Dendritic cell treated with granulocyte-macrophage colony-stimulating factor and Interleukin-4, amounts not matched to agents 40 ng/mL and 50 ng/mL, for 4 days (primary cell): ENCODE results near the gene VPS16.

Experiments
- H3K27ac Mint-ChIP-seq: one replicate; pipeline ENCODE4 v1.8.0; 2022; ENCODE audit warnings: mild to moderate bottlenecking, mixed read lengths
- H3K27me3 Mint-ChIP-seq: one replicate; pipeline ENCODE4 v1.8.0; 2022; ENCODE audit warnings: mild to moderate bottlenecking, mixed read lengths
- H3K36me3 Mint-ChIP-seq: one replicate; pipeline ENCODE4 v1.8.0; 2022; ENCODE audit warnings: low read depth, mixed read lengths
- H3K4me1 Mint-ChIP-seq: one replicate; pipeline ENCODE4 v1.8.0; 2022; ENCODE audit warnings: low read depth, mixed read lengths
- H3K4me3 Mint-ChIP-seq: one replicate; pipeline ENCODE4 v1.8.0; 2022; ENCODE audit warnings: mild to moderate bottlenecking, moderate library complexity, mixed read lengths
- H3K9me3 Mint-ChIP-seq: one replicate; pipeline ENCODE4 v1.8.0; 2022; ENCODE audit warnings: mixed read lengths
- intact Hi-C: fragments of 100-400 bp; cut with micrococcal nuclease; formaldehyde crosslinking; loops from one replicate; pipeline ENCODE4 v1.15.0; 2022

VPS16 gene

GRCh38 chr20:2835331-2835796 lies 5.2 kb upstream of the VPS16 start:
- Mint-ChIP-seq H3K27ac (no peak overlapping the region), H3K4me1 (peaks cover 62% of the 10 kb centered on the region), H3K4me3 (no peak overlapping the region), H3K27me3 (peaks cover 4% of the 10 kb centered on the region), H3K36me3 (peaks cover 53% of the 10 kb centered on the region), H3K9me3 (no peaks in the 10 kb centered on the region)
- intact Hi-C loops = no loop called here

DNA sequence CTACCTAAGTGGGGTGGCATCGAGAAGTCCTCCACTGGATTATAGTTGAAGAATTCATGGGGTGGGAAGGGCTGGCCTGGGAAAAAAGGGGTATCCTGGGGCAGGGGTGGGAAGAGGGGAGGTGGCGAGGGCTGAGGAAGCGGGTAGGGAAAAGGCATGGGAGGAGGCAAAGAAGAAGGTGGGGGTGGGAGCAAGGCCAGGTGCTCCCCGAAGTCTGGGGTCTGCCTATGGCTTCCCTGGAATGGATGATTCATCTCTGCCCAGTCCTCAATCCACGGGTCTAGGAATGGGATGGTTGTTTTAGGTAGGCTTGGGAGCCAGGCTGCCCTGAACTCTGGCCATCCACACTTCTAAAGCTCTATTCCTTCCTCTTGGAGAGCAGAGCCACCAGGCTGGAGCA lies 4.5 kb upstream of the VPS16 start:
- H3K9me3 Mint-ChIP-seq = no peaks in the 10 kb centered on the region
- H3K4me1 Mint-ChIP-seq = peaks cover 62% of the 10 kb centered on the region
- intact Hi-C loops = no loop called here
- H3K36me3 Mint-ChIP-seq = peaks cover 57% of the 10 kb centered on the region
- no peak overlapping the region for H3K4me3 Mint-ChIP-seq
- H3K27me3 Mint-ChIP-seq = peaks cover 2% of the 10 kb centered on the region
- H3K27ac Mint-ChIP-seq = peak overlapping the region; percentile 1

GRCh38 chr20:2837221-2837960 lies 3.2 kb upstream of the VPS16 start:
- intact Hi-C loops = no loop called here
- H3K27ac Mint-ChIP-seq = peak overlapping the region; percentile 1
- H3K4me3 Mint-ChIP-seq = no peak overlapping the region
- peaks cover 60% of the 10 kb centered on the region for H3K36me3 Mint-ChIP-seq
- no peaks in the 10 kb centered on the region for H3K9me3 Mint-ChIP-seq
- peaks cover 70% of the 10 kb centered on the region for H3K4me1 Mint-ChIP-seq
- peaks cover 2% of the 10 kb centered on the region for H3K27me3 Mint-ChIP-seq

GRCh38 chr20:2838170-2838797 lies 2.3 kb upstream of the VPS16 start:
- Mint-ChIP-seq H3K27me3 (peaks cover 2% of the 10 kb centered on the region), H3K9me3 (no peaks in the 10 kb centered on the region), H3K36me3 (peaks cover 64% of the 10 kb centered on the region), H3K4me1 (peaks cover 67% of the 10 kb centered on the region), H3K4me3 (no peak overlapping the region), H3K27ac (peak overlapping the region; percentile 93)
- intact Hi-C loops = no loop called here

GRCh38 chr20:2838847-2839671 lies 1.5 kb upstream of the VPS16 start:
- H3K9me3 Mint-ChIP-seq = no peaks in the 10 kb centered on the region
- intact Hi-C loops = no loop called here
- H3K27ac Mint-ChIP-seq = peak overlapping the region; percentile 93
- peaks cover 62% of the 10 kb centered on the region for H3K4me1 Mint-ChIP-seq
- peak overlapping the region; percentile 69 for H3K4me3 Mint-ChIP-seq
- peaks cover 65% of the 10 kb centered on the region for H3K36me3 Mint-ChIP-seq
- peaks cover 2% of the 10 kb centered on the region for H3K27me3 Mint-ChIP-seq

DNA sequence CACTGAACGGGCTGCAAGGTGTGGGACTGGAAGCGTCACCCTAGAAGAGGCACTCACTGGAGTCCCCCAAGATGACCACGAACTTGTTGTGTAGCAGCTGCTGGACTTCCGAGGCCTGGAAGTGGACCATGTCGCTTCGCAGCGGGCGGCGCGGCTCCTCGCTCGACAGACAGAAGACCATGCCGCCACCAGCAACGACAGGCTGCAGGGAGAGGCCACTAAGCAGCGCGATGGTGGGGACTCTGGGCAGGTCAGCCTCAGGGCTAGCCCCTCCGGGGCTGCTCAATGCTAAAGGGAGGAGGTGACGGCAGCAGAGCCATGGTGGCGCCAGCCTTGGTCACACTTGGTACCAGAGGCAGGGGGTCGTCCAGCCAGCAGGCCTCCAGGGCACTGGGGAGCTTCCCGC lies 810 bp upstream of the VPS16 start:
- peaks cover 2% of the 10 kb centered on the region for H3K27me3 Mint-ChIP-seq
- H3K4me3 Mint-ChIP-seq = peak overlapping the region; percentile 69
- no peaks in the 10 kb centered on the region for H3K9me3 Mint-ChIP-seq
- peaks cover 62% of the 10 kb centered on the region for H3K4me1 Mint-ChIP-seq
- peaks cover 67% of the 10 kb centered on the region for H3K36me3 Mint-ChIP-seq
- intact Hi-C loops = loop anchor here (1.0 to 2.0 kb wide), 2 partner anchors 7 to 31 kb away; no protein-coding TSS in a partner anchor
- H3K27ac Mint-ChIP-seq = peak overlapping the region; percentile 93

DNA sequence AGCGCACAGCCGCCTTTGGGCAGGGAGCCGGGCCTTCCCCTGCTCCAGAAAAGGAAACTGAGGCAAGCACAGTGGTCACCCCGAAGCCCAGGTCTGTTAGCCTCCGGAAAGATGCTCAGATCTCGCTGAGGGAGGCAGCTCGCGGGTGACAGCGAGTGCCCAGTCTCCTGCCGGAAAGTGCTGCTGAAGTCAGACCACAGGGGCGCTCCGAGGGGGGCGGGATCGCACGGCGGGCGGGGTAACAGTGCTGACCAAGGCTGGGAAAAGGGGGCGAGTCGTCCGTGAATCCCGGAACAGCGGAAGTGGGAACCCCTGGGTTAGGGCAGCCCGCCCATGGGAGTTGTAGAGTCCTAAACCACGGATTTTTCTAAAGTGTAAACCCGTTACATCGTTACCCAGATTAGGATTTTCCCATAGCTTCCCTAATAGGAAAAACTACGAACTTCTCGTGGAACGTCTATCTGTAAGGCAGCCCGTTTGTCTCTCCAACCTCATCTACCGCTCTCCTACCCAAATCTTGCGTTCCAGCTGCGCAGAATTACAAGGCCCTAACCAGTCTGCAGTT lies 504 bp downstream of the VPS16 start:
- Mint-ChIP-seq H3K4me1 (peaks cover 55% of the 10 kb centered on the region), H3K27me3 (peaks cover 2% of the 10 kb centered on the region), H3K4me3 (peak overlapping the region; percentile 88), H3K9me3 (no peaks in the 10 kb centered on the region), H3K36me3 (peaks cover 60% of the 10 kb centered on the region), H3K27ac (peak overlapping the region; percentile 93)
- intact Hi-C loops = loop anchor here (1.0 to 2.0 kb wide), 2 partner anchors 9 to 30 kb away; no protein-coding TSS in a partner anchor

DNA sequence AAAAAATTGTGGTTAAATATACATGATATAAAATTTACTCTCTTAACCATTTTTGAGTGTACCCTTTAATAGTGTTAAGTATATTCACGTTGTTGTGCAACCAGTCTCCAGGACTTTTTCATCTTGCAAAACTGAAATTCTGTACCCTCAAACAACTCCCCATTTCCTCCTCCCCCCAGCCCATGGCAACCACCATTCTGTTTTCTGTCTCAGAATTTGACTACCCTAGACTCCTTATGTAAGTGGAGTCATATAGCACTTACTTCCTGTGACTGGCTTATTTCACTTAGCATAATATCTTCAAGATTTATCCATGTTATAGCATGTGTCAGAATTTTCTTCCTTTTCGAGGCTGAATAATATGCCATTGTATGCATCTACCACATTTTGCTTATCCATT lies 5.1 kb downstream of the VPS16 start:
- Mint-ChIP-seq H3K36me3 (peaks cover 40% of the 10 kb centered on the region), H3K27me3 (no peaks in the 10 kb centered on the region), H3K4me1 (peaks cover 29% of the 10 kb centered on the region), H3K27ac (no peak overlapping the region), H3K9me3 (no peaks in the 10 kb centered on the region), H3K4me3 (no peak overlapping the region)
- intact Hi-C loops = no loop called here

GRCh38 chr20:2846698-2847097 lies 6.2 kb downstream of the VPS16 start:
- Mint-ChIP-seq H3K4me1 (peaks cover 24% of the 10 kb centered on the region), H3K27me3 (no peaks in the 10 kb centered on the region), H3K9me3 (no peaks in the 10 kb centered on the region), H3K4me3 (no peak overlapping the region), H3K27ac (no peak overlapping the region), H3K36me3 (peaks cover 33% of the 10 kb centered on the region)
- intact Hi-C loops = no loop called here

GRCh38 chr20:2847802-2848201 lies 7.3 kb downstream of the VPS16 start:
- no peaks in the 10 kb centered on the region for H3K27me3 Mint-ChIP-seq
- H3K4me3 Mint-ChIP-seq = no peak overlapping the region
- H3K4me1 Mint-ChIP-seq = peaks cover 28% of the 10 kb centered on the region
- no peak overlapping the region for H3K27ac Mint-ChIP-seq
- intact Hi-C loops = no loop called here
- no peaks in the 10 kb centered on the region for H3K9me3 Mint-ChIP-seq
- H3K36me3 Mint-ChIP-seq = peaks cover 33% of the 10 kb centered on the region

- no peaks in the 10 kb centered on the region for H3K9me3 Mint-ChIP-seq
- H3K4me3 Mint-ChIP-seq = no peak overlapping the region
- intact Hi-C loops = no loop called here
- H3K27ac Mint-ChIP-seq = no peak overlapping the region
- H3K4me1 Mint-ChIP-seq = peaks cover 21% of the 10 kb centered on the region
- H3K36me3 Mint-ChIP-seq = peaks cover 30% of the 10 kb centered on the region
- H3K27me3 Mint-ChIP-seq = no peaks in the 10 kb centered on the region
Measured at GRCh38 chr20:2849529-2849928, 9.0 kb downstream of the VPS16 start.

GRCh38 chr20:2851086-2851485 lies 10.5 kb downstream of the VPS16 start:
- Mint-ChIP-seq H3K27ac (no peak overlapping the region), H3K27me3 (no peaks in the 10 kb centered on the region), H3K9me3 (no peaks in the 10 kb centered on the region), H3K4me1 (peaks cover 12% of the 10 kb centered on the region), H3K36me3 (peaks cover 24% of the 10 kb centered on the region), H3K4me3 (no peak overlapping the region)
- intact Hi-C loops = loop anchor here (5.0 kb wide), 1 partner anchor 94 kb away; no protein-coding TSS in a partner anchor

DNA sequence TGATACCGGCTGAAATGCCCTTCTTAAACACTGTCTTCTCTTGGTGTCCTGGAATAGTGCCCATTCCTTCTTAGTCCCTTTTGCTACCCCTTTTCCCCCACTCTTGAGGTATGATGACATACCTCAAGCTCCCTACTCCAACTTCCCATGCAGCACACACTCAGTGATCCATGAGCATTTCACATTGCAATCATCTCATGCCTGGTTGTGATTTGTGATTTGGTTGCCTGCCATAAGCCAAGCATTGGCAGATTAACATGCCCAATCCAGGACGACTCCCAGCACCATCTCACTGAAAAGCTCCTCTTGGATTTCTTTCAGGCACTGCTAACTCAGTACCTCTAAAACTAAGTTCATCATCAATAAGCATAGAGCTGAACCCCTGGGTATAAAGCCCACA lies 18.0 kb downstream of the VPS16 start:
- Mint-ChIP-seq H3K4me1 (peaks cover 6% of the 10 kb centered on the region), H3K4me3 (no peak overlapping the region), H3K36me3 (peaks cover 53% of the 10 kb centered on the region), H3K27ac (no peak overlapping the region), H3K27me3 (no peaks in the 10 kb centered on the region), H3K9me3 (no peaks in the 10 kb centered on the region)
- intact Hi-C loops = no loop called here
